Caco-2 (cell line): ENCODE measurements around the gene MOB3B. TPM values are rescaled to one million over a fixed set of nuclear protein-coding genes. Genes with fewer than 3 reads are reported as not detected.

Source experiments
- BruUV-seq: library from RNA; stranded (reverse); fragments of 400-500 nt; replicated peaks from 2 replicates; lab custom pipeline; 2021; lab: Mats Ljungman, UMichigan
- CTCF ChIA-PET: fragments of 300-600 bp; sonication (Branson Sonifier 250); formaldehyde crosslinking; loops from one replicate; lab custom pipeline; 2022; ENCODE audit warnings: antibody characterized with exemption; lab: Charles Lee
- POLR2A ChIA-PET: fragments of 300-600 bp; sonication (Branson Sonifier 250); formaldehyde crosslinking; loops from one replicate; lab custom pipeline; 2022; ENCODE audit warnings: antibody characterized with exemption; lab: Charles Lee
- DNase-seq, 2 experiments: peaks; one replicate each; pipeline versions ENCODE4 v3.0.0 to v3.0.0-alpha.2; 2020 to 2022
- H3K27me3 ChIP-seq: replicated peaks from 2 replicates; pipeline ENCODE4 v1.6.0; 2011; ENCODE audit warnings: low read length; ENCODE audit not compliant: control insufficient read depth, insufficient read depth
- H3K36me3 ChIP-seq: 2 replicates; pipeline ENCODE4 v1.5.1; 2011; ENCODE audit warnings: low read length; ENCODE audit not compliant: control insufficient read depth, insufficient read depth
- H3K4me1 ChIP-seq: fragments of 250-450 bp; sonication (Bioruptor Pico); 2 replicates; pipeline ENCODE4 v1.5.1; 2020; ENCODE audit warnings: mild to moderate bottlenecking
- H3K4me3 ChIP-seq: 2 replicates; pipeline ENCODE4 v1.5.1; 2011; ENCODE audit warnings: low read depth, mild to moderate bottlenecking, control low read depth, low read length
- H3K9me3 ChIP-seq: fragments of 250-450 bp; sonication (Bioruptor Pico); 2 replicates; pipeline ENCODE4 v1.5.1; 2020; ENCODE audit warnings: mild to moderate bottlenecking, moderate library complexity
- H3K27ac Mint-ChIP-seq: one replicate; pipeline ENCODE4 v1.8.0; 2022; ENCODE audit warnings: mixed read lengths; ENCODE audit not compliant: unreplicated experiment
- H3K27me3 Mint-ChIP-seq: one replicate; pipeline ENCODE4 v1.8.0; 2022; ENCODE audit warnings: mixed read lengths; ENCODE audit not compliant: insufficient read depth, unreplicated experiment
- H3K36me3 Mint-ChIP-seq: one replicate; pipeline ENCODE4 v1.8.0; 2022; ENCODE audit warnings: mild to moderate bottlenecking, mixed read lengths; ENCODE audit not compliant: insufficient read depth, unreplicated experiment
- H3K4me1 Mint-ChIP-seq: one replicate; pipeline ENCODE4 v1.8.0; 2022; ENCODE audit warnings: low read depth, mixed read lengths; ENCODE audit not compliant: unreplicated experiment
- H3K4me3 Mint-ChIP-seq: one replicate; pipeline ENCODE4 v1.8.0; 2022; ENCODE audit warnings: mild to moderate bottlenecking, moderate library complexity, mixed read lengths; ENCODE audit not compliant: unreplicated experiment
- H3K9me3 Mint-ChIP-seq: one replicate; pipeline ENCODE4 v1.8.0; 2022; ENCODE audit warnings: mixed read lengths; ENCODE audit not compliant: unreplicated experiment
- intact Hi-C: fragments of 100-400 bp; cut with micrococcal nuclease; formaldehyde crosslinking; loops from one replicate; pipeline ENCODE4 v1.10.0; 2022; ENCODE audit not compliant: unreplicated experiment
- total RNA-seq: library from RNA; stranded (reverse); gene quantifications from 2 replicates; pipeline ENCODE4 v1.2.3, GENCODE V29; 2022
- TF ChIP-seq, protein P1 (sequence below), 2 experiments: fragments of 200-600 bp in 1 of 2; IDR thresholded peaks; 1 replicate in 1 of 2; 2 replicates in 1 of 2; pipeline versions ENCODE4 v1.5.1 to v1.8.0; 2011 to 2022; ENCODE audit warnings: antibody characterized with exemption in 1 of 2, control low read depth in 1 of 2, inconsistent platforms in 1 of 2, low read depth in 1 of 2, low read length in 1 of 2, mild to moderate bottlenecking in 1 of 2, moderate library complexity in 1 of 2; ENCODE audit not compliant: insufficient read depth in 1 of 2, severe bottlenecking in 1 of 2, unreplicated experiment in 1 of 2

The MOB3B gene
- total RNA-seq, 1 experiment from 2014 or later: 5.3 TPM

DNA sequence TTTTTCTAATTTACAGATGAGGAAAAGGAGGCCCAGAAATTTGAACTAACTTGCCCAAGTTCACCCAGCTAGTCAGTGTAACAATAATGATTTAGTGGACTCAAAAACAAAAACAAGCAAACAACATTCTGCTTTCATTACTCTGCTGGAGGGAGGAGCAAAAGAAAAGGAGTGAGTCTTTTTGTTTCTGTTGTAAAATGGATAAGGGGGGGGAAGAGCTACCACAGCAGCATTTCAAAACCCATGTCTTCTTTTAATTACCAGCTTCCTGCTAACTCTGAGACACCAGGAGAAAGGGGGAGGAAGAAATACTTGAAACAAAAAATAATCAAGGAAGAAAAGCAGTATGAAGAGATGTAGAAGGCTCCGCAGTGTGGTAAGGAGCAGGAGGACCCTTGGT lies 193.5 kb downstream of the MOB3B start:
- no TSS peak for BruUV-seq
- Histone ChIP-seq H3K4me3 (no peak overlapping the region), H3K36me3 (no peaks in the 10 kb centered on the region), H3K27me3 (no peaks in the 10 kb centered on the region), H3K4me1 (peaks cover 8% of the 10 kb centered on the region), H3K9me3 (no peaks in the 10 kb centered on the region)
- H3K4me3 Mint-ChIP-seq: no peak overlapping the region
- ChIA-PET CTCF (no interaction called here), POLR2A (no interaction called here)
- peaks cover 3% of the 10 kb centered on the region for H3K36me3 Mint-ChIP-seq
- intact Hi-C loops: no loop called here
- DNase-seq: no peak
- no peaks in the 10 kb centered on the region for H3K9me3 Mint-ChIP-seq
- TF ChIP-seq, protein P1, sequence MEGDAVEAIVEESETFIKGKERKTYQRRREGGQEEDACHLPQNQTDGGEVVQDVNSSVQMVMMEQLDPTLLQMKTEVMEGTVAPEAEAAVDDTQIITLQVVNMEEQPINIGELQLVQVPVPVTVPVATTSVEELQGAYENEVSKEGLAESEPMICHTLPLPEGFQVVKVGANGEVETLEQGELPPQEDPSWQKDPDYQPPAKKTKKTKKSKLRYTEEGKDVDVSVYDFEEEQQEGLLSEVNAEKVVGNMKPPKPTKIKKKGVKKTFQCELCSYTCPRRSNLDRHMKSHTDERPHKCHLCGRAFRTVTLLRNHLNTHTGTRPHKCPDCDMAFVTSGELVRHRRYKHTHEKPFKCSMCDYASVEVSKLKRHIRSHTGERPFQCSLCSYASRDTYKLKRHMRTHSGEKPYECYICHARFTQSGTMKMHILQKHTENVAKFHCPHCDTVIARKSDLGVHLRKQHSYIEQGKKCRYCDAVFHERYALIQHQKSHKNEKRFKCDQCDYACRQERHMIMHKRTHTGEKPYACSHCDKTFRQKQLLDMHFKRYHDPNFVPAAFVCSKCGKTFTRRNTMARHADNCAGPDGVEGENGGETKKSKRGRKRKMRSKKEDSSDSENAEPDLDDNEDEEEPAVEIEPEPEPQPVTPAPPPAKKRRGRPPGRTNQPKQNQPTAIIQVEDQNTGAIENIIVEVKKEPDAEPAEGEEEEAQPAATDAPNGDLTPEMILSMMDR (IDR thresholded peaks at IDR 0.05; ENCODE audit: insufficient read depth in 1 of 2, low read depth in 1 of 2, low read length in 1 of 2, severe bottlenecking in 1 of 2, unreplicated experiment in 1 of 2): no peak
- H3K27me3 Mint-ChIP-seq: no peaks in the 10 kb centered on the region
- H3K4me1 Mint-ChIP-seq: peaks cover 6% of the 10 kb centered on the region
- no peak overlapping the region for H3K27ac Mint-ChIP-seq

DNA sequence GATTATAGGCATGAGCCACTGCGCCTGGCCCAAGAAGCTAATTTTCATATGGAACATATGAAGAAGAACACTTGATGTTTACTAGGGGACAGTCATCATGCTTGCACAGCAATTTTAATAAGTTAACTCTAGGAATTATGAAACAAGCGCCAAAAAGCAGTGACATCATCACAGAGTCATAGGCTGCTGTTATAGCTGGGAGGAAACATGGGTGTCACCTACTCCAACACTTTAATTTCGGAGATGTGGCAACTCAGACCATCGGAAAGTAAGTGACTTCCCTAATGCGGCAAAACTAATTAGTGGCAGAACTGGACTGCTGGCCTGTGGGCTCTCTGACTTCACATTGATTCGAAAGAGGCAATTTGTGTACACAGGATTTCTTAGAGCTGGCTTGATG lies 194.5 kb downstream of the MOB3B start:
- Histone ChIP-seq H3K36me3 (no peaks in the 10 kb centered on the region), H3K9me3 (no peaks in the 10 kb centered on the region), H3K4me1 (peaks cover 8% of the 10 kb centered on the region), H3K4me3 (no peak overlapping the region), H3K27me3 (no peaks in the 10 kb centered on the region)
- BruUV-seq: no TSS peak
- no peaks in the 10 kb centered on the region for H3K9me3 Mint-ChIP-seq
- no peak overlapping the region for H3K27ac Mint-ChIP-seq
- intact Hi-C loops: no loop called here
- CTCF ChIA-PET: no interaction called here
- peaks cover 5% of the 10 kb centered on the region for H3K36me3 Mint-ChIP-seq
- H3K4me1 Mint-ChIP-seq: peaks cover 6% of the 10 kb centered on the region
- no peaks in the 10 kb centered on the region for H3K27me3 Mint-ChIP-seq
- POLR2A ChIA-PET: no interaction called here
- H3K4me3 Mint-ChIP-seq: no peak overlapping the region
- no peak for DNase-seq
- TF ChIP-seq, protein P1 (IDR thresholded peaks at IDR 0.05; ENCODE audit: insufficient read depth in 1 of 2, low read depth in 1 of 2, low read length in 1 of 2, severe bottlenecking in 1 of 2, unreplicated experiment in 1 of 2): no peak

DNA sequence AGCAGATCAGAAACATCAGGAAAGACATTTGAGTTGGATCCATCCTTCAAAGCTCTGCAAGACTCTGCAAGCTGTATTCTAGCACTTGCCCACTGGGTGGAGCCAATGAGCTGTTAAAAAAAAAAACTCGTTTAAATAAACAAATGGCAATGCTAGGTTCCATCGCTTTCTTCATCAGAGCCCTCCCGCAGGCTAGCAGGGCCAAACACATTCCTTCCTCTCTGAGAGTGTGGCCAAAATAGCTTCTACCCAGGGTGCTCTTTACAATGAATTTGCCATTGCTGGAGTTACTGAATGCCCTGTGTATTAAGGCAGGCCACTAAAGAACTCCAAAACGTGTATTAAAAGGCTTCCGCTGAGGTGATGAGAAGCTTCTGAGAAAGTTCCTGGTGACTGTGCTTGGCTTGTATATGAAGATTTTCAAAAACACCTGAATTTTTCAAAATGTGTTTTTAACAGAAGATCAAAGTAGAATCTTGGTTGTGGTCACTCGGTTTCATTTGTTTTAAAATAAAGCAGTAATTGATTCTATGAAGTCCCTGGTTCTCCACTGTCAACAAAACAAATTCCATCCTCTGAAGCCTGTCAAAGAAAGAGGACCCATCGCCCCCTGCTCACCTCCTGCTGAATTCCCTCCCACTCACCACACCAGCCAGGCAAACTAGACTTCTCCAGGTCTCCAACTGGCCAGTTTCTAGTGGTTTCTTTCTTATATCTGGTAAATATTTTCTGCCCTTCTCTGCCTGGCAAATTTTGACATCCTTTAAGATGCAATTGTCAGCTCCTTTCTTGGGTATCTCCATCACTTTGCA lies 196.2 kb downstream of the MOB3B start:
- TF ChIP-seq, protein P1 (IDR thresholded peaks at IDR 0.05; ENCODE audit: insufficient read depth in 1 of 2, low read depth in 1 of 2, low read length in 1 of 2, severe bottlenecking in 1 of 2, unreplicated experiment in 1 of 2): peak; percentile 64 to 77
- peaks cover 8% of the 10 kb centered on the region for H3K4me1 ChIP-seq
- H3K27me3 ChIP-seq: no peaks in the 10 kb centered on the region
- H3K4me3 ChIP-seq: no peak overlapping the region
- no TSS peak for BruUV-seq
- Mint-ChIP-seq H3K4me1 (peaks cover 6% of the 10 kb centered on the region), H3K36me3 (peaks cover 5% of the 10 kb centered on the region), H3K4me3 (no peak overlapping the region), H3K27ac (no peak overlapping the region), H3K9me3 (no peaks in the 10 kb centered on the region), H3K27me3 (no peaks in the 10 kb centered on the region)
- CTCF ChIA-PET: interaction anchor here (0.6 to 2.2 kb wide), 15 partner anchors 27 to 736 kb away, joined by 3 to 12 read pairs (median 5); partner anchors contain the start of gene MOB3B
- peak; percentile 66 to 73 for DNase-seq
- H3K36me3 ChIP-seq: no peaks in the 10 kb centered on the region
- intact Hi-C loops: loop anchor here (1.0 to 5.0 kb wide), 5 partner anchors 39 to 215 kb away; partner anchors contain the start of gene MOB3B
- H3K9me3 ChIP-seq: no peaks in the 10 kb centered on the region
- POLR2A ChIA-PET: interaction anchor here (0.6 kb wide), 1 partner anchor 32 kb away, joined by 3 read pairs; no protein-coding TSS in a partner anchor
